Measurements from ENCODE around the gene ZNF594.
"Not testable (repeated sequence)": the region's sequence is repeated elsewhere in the genome, so short reads cannot be mapped to it uniquely, and the experiment has no call there.

The ZNF594 gene

DNA sequence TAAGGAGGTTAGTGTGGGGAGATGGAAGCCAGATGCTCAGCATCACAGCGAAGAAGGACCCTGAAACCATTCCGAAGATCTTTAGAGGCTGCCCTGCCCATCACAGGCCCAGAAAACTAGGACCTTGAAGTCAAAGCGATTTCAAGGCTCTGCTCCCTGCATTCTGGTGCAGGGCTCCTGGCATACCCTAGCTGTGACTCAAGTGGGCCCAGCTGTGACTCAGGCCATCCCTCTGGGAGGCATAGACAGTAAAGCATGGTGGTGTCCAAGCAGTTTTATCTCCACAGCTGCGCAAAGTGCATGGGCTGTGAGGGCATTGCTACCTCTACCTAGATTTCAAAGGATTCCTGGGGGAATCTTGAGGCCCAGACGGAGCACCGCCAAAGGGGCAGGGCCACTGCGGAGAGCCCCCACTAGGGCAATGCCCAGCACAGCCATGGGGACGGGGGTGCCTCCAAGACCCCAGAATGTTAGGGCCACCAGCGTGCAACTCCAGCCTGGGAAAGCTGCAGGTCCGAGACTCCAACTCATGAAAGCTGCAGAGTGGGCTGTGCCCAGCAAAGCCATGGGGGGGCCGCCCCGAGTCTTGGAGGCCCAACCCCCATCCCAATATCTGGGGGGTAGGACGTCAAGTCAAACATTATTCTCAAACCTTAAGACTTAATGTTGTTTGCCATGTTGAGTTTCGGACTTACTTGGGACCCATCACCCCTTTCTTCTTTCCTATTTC lies 11.7 kb upstream of the ZNF594 start:
- DNase-seq (ENCODE audit: low read depth in 3 of 3, low spot score in 1 of 3) = no peak

- DNase-seq (ENCODE audit: low read depth in 3 of 3, low spot score in 1 of 3) = no peak
Measured at GRCh38 chr17:5201011-5201410, 9.3 kb upstream of the ZNF594 start.

DNA sequence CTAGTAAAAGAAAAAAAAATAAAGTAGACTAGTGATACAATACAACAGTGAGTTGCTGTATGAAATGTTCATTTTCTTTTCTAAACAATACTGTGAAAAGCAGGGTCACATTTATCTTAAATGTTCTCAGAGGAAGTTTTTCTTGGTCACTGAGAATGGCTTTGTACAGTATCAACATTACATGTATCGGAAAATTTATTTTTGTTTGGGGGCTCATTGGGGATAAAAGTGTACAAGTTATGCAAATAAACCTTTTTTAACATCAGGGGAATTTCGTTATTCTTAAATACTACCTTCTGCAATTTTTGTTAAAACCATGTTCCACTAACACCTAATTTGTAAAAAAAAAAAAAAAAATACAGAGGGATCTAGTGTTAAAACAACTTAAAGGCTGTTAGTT lies 8.7 kb upstream of the ZNF594 start:
- no peak for DNase-seq (ENCODE audit: low read depth in 3 of 3, low spot score in 1 of 3)

DNA sequence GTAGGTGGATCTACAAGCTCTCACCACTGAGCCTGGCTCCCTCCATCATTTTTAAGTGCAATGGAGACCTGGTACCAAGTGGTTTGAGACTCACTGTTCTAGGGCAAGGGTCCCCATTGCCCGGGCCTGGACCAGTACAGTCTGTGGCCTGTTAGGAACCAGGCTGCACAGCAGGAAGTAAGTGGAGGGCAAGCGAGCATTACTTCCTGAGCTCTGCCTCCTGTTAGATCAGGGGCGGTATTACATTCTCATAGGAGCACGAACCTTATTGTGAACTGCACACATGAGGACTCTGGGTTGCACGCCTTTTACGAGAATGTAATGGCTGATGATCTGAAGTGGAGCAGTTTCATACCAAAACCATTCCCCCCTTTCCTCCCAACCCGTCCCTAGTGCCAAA lies 6.8 kb upstream of the ZNF594 start:
- DNase-seq (ENCODE audit: low read depth in 3 of 3, low spot score in 1 of 3) = no peak

DNA sequence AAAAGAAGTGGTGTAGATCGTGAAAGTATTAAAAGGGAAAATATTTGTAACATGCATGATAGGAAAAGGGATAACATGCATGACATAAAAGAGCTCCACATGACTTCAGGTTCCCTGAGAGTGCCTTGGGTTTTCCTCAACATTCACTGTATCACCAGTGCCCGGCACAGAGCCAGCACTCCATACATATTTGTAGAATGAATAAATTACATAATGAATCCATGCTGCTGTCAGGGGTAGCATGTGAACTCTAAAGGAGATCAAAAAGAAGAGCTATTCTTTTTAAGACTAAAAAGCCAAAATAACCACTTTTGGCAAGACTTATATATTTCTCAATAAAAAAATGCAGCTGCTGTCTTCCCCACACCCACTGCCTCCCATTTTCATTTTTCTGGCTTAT lies 2.7 kb upstream of the ZNF594 start:
- DNase-seq (ENCODE audit: low read depth in 3 of 3, low spot score in 1 of 3) = no peak

DNA sequence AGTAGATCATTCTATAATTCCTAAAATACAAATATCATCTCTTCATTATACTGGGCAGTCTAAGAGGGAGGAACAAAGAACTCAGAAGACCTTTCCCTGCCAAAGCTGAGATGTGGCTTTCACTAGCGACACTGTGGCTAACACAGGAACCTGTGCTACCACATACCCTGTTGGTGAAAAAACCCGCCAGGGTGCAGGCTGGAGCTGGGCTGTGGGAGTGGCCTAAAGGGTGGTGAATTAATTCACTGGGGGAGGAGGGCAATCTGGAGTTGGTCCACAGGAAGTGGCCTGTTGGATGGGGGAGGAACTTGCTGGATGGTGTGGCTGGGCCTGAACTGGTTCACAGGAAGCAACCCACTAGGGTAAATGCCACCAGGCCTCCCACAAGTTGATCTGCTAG lies 7.4 kb downstream of the ZNF594 start:
- no peak for DNase-seq (ENCODE audit: low read depth in 3 of 3, low spot score in 1 of 3)

DNA sequence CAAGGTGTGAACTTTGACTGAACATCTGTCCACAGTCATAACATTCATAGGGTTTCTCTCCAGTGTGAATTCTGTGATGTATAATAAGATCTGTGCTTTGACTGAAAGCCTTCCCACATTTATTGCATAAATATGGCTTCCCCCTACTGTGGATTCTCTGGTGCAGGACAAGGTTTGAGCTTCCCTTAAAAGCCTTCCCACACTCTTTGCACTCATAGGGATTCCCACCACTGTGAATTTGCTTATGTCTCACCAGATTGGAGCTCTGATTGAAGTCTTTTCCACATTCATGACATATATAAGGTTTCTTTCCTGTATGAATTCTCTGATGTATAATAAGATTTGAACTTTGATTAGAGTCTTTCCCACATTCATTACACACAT lies 8.3 kb downstream of the ZNF594 start:
- no peak for DNase-seq (ENCODE audit: low read depth in 3 of 3, low spot score in 1 of 3)

- no peak for DNase-seq (ENCODE audit: low read depth in 3 of 3, low spot score in 1 of 3)
Measured at GRCh38 chr17:5182597-5183409, 8.9 kb downstream of the ZNF594 start.

DNA sequence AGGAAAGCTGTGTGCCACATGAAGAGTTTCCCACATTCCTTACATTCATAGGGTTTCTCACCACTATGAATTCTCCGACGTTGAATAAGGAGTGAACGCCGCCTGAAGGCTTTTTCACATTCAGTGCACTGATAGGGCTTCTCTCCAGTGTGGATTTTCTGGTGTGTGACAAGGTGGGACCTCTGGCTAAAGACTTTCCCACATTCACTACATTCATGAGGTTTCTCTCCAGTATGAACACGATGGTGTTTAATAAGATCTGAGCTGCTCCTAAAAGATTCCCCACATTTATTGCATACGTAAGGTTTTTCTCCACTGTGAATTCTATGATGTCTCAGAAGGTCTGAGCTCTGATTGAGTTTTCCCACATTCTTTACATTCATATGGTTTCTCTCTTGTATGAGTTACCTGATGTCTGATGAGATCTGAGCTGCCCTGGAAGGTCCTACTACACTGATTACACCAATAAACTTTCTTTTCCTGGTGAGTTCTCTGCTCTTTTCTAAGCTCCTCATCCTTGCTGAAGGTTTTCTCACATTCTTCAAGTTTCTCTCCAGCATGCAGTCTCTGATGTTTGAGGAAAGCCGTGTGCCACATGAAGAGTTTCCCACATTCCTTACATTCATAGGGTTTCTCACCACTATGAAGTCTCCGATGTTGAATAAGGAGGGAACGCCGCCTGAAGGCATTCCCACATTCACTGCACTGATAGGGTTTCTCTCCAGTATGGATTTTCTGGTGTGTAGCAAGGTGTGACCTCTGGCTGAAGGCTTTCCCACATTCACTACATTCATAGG lies 10.0 kb downstream of the ZNF594 start:
- no peak for DNase-seq (ENCODE audit: low read depth in 3 of 3, low spot score in 1 of 3)

GRCh38 chr17:5179003-5179402 lies 12.7 kb downstream of the ZNF594 start:
- no peak for DNase-seq (ENCODE audit: low read depth in 3 of 3, low spot score in 1 of 3)

- DNase-seq (ENCODE audit: low read depth in 3 of 3, low spot score in 1 of 3) = not testable (repeated sequence)
Measured at GRCh38 chr17:5175027-5175426, 16.6 kb downstream of the ZNF594 start.

- not testable (repeated sequence) for DNase-seq (ENCODE audit: low read depth in 3 of 3, low spot score in 1 of 3)
Measured at GRCh38 chr17:5165791-5166564, 25.7 kb downstream of the ZNF594 start.

DNA sequence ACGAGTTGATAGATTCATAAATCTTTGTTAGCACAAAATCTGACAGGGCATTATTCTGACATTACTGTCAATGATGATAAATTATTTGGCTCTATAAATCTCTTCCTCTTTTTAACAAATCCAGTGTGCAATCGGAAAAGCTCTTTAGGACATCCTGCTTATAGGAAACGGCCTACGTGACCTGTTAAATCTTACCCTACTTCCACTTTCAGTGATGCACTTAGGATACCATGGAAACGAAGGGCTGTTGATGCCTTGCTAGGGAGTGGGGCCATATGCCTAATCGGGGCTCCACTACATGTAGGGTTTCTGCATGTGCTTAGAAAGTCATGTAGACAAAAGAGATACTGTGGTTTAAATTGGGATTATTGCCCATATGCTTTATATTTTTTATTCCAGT lies 27.2 kb downstream of the ZNF594 start:
- DNase-seq (ENCODE audit: low read depth in 3 of 3, low spot score in 1 of 3) = no peak

DNA sequence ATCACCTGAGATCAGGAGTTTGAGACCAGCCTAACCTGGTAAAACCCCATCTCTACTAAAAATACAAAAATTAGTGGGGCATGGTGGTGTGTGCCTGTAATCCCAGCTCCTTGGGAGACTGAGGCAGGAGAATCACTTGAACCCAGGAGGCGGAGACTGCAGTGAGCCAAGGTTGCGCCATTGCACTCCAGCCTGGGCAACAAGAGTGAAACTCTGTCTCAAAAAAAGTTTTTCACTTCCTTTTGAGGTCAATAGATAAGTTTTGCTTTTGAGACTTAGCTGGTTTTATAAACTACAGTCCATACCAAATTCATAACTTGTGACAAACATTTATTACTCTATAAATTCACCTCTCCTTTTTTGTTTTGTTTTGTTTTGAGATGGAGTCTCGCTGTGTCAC lies 29.9 kb downstream of the ZNF594 start:
- not testable (repeated sequence) for DNase-seq (ENCODE audit: low read depth in 3 of 3, low spot score in 1 of 3)

DNA sequence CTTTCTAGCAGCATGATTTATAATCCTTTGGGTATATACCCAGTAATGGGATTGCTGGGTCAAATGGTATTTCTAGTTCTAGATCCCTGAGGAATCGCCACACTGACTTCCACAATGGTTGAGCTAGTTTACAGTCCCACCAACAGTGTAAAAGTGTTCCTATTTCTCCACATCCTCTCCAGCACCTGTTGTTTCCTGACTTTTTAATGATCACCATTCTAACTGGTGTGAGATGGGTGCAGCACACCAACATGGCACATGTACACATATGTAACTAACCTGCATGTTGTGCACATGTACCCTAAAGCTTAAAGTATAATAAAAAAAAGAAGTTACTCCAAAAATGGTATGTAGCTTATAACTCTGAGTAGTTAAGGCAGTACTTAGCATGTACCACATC lies 31.0 kb downstream of the ZNF594 start:
- not testable (repeated sequence) for DNase-seq (ENCODE audit: low read depth in 3 of 3, low spot score in 1 of 3)

- not testable (repeated sequence) for DNase-seq (ENCODE audit: low read depth in 3 of 3, low spot score in 1 of 3)
Measured at GRCh38 chr17:5146122-5146521, 45.5 kb downstream of the ZNF594 start.

GRCh38 chr17:5142877-5143276 lies 48.8 kb downstream of the ZNF594 start:
- DNase-seq (ENCODE audit: low read depth in 3 of 3, low spot score in 1 of 3) = not testable (repeated sequence)

- no peak for DNase-seq (ENCODE audit: low read depth in 3 of 3, low spot score in 1 of 3)
Measured at GRCh38 chr17:5139458-5139732, 52.3 kb downstream of the ZNF594 start.

GRCh38 chr17:5138616-5139457 lies 52.8 kb downstream of the ZNF594 start:
- DNase-seq (ENCODE audit: low read depth in 3 of 3, low spot score in 1 of 3) = no peak

DNA sequence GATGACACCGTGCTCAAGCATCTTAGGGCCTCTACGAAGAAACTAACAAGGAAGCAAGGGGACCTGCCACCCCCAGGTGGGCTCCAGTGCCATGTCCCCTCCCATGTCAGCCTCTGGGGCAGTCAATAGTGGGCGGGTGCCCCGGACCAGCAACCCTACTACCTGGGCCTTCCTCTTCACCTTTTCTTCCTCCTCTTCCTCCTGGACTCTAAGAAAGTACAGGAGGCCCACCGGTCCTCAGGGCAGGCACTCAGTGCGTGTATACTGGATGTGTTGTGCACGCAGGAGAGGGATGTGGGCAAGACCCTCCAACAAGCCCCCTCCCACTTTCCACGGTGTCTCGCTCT lies 53.5 kb downstream of the ZNF594 start:
- not testable (repeated sequence) for DNase-seq (ENCODE audit: low read depth in 3 of 3, low spot score in 1 of 3)

Data from stimulated activated CD4-positive, alpha-beta T cell treated with anti-CD3 and anti-CD28 coated beads, TNF-alpha, amount 100 ng/mL, for 1 hour (primary cell).